Measurements from ENCODE around the gene ST7. TPM values are rescaled to one million over a fixed set of nuclear protein-coding genes. Genes with fewer than 3 reads are reported as not detected.

Gene ST7
- total RNA-seq, 1 donor from 2014 or later, result 8.2 TPM

DNA sequence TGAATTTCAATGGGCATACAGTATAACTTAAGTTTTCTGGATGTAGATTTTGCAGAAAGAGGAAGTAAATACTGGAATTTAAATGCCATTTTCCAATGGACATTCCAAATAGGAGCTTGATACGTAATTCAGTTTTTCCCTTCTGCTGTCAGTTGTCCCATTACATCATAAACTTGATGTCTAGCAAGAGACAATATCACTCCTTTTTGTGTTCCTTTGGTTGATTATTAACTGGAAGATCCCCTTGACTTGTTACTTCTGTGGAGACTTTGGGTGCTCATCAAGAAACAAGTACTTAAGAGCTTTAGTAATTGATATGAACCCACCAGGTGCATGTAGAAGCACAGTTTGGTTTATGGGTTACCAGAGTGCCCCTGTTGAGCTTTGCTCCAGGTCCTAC is 116.1 kb downstream of the ST7 start:
- no peak for ATAC-seq

DNA sequence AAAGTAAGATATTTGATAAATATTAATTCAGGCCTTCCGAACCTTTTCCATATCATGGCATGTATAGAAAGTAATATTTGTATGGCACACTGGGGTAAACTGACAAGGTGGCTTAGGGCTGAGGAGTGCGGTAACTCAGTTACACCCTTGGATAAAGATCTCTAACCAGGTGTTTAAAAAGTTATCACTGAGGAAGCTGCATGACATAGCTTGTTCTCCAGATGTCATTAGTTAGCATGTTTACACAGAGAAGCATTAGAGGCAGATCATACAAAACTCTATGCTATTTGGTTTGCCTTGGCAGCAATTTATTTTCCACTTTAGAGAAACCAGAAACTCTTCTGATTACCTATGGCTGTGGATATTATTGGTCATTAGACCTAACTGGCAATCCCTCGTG is 118.2 kb downstream of the ST7 start:
- no peak for ATAC-seq

DNA sequence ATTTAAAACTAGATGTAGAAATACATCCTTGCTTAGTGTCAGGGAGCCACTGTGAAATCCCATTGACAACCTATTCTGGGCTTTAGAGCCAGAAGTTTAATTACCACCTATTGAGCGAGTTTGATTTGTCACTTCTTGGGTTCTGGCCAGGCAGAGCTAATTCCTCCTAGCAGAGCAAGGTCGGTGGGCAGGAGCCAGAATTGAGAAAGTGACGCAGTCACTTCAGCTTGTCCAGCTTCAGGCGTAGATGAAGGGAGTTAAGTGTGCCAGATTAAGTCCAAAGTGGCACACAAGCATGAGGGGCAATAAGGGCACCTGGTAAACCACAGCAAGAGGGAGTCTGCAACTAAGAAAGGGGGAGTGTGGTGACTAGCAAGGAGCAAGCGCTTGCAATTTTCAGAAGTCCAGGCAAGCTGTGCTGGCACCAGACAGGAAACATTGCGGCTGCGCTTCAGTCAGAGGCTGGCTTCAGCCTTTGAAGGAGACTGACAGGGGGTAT is 119.4 kb downstream of the ST7 start:
- ATAC-seq, result peak; percentile 67

DNA sequence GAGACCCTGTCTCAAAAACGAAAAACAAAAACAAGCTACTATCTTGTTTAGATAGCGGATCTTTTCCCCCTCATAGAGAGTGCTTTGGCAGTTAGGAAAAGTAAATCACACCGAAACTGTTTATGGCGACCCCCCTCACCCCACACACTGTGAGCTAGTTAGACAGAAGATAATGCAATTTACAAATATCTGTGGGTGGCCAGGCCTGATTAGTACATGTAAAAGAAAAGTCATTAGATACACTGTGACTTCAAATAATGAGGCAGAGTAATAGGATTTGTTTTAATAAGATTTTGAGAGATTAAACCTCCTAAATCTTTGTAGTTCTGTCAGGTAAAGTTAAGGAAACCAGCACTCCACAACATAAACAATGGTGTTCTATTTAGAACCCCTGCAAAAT is 121.1 kb downstream of the ST7 start:
- ATAC-seq, result no peak

DNA sequence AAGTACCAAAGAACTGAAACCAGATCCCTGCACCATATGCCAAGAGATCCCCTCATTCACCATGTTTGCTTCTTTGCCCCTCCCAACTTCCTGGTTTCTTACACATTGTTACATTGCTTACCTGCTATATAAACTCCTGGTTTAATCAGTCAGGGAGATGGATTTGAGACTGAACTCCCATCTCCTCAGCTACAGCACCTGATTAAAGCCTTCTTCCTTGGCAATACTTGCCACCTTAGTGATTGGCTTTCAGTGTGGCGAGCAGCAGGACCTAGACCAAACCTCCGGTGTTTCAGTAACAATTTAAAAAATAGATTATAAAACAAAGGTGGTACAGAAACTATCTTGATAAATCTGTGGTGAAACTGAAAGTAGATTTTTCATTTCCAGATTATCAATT is 122.6 kb downstream of the ST7 start:
- ATAC-seq, result no peak

DNA sequence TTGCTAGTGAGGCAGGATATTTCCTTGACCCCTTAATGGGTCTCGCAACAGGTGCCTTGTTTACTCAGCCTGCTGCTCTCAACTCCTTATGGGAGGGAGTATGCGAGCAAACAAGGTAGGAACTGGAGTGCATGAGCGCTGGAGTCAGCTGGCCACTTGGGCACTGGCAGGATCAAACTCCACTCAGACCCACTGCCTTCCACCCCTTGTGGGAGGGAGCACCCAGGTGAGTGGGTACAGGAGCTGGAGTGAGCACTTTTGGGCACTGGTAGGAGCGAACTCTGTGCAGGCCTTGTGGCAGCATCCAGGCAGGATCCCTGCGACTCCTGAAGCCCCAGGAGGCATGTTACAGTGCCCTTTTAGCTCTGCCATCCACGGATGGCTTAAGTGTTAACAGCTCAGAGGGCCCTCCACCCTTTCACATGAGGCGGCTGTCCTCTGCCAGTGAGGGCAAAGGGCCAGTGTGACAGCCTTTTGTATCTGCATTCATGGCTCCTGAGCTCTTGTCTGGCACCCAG is 123.2 kb downstream of the ST7 start:
- no peak for ATAC-seq

DNA sequence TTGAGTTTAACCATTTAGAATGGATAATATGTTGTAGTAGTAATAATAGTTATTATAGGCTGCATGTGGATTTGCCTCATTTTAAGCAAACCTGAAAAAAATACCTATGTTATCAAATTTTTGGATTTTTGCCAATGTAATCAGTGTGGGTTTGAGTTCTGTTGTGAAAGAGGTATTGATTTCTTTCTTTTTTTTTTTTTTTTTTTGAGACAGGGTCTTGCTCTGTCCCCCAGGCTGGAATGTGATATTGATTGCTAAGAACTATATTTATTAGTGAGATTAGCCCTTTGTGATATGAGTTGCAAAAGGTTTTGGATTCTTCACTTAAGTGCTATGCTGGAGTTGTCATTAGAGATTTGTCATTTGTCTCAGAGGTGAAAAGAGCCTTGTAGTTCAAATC is 124.4 kb downstream of the ST7 start:
- no peak for ATAC-seq

DNA sequence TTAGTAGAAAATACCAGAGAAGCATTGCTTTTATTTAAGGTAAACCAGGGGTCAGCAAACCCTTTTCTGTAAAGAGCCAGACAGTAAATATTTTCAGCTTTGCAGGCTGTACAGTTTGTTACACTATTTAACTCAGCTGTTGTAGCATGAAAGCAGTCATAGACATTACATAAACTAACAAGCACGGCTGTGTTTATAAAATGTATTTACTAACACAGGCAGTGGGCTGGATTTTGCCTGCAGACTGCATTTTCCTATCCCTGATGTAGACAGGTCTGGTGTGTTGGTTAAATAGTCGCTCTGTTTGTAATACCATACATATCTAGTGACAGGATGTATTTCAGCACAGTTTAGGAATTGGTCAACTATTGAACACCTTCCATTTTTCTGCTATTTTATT is 129.3 kb downstream of the ST7 start:
- no peak for ATAC-seq

DNA sequence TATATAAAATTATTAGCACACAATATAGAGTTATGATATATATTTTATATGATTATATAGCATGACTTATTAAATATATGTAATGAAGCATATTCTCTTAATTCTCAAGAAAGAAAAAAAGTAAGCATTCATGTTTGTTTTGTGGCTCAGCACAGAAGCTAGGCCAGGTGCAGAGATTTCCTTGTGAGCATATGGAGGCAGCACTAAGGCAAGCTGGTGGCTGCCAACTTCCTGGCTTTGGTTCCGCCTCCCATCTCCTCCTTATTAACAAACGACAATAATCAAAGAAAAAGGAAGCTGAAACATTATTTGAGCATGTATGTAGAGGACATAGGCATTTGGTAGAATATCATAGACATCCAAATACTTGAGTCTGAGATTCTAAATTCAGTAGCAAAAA is 130.3 kb downstream of the ST7 start:
- no peak for ATAC-seq

DNA sequence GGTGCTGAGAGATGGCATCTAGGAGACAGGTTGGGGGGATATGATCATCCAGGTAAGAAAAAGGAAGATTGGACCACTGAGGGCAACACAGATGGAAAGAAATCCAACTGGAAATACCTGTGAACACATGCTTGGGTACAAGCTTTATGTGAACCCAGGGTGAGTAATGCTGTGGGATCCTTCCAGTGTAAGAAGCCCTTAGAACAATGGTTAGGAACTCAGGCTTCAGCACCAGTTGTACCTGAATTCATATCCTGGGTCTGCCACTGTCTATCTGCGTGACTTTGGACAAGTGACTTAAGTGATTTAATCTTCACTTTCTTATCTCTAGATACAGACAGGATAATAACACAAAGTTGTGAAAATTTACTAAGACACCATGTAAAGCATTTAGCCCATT is 131.0 kb downstream of the ST7 start:
- peak; percentile 93 for ATAC-seq

DNA sequence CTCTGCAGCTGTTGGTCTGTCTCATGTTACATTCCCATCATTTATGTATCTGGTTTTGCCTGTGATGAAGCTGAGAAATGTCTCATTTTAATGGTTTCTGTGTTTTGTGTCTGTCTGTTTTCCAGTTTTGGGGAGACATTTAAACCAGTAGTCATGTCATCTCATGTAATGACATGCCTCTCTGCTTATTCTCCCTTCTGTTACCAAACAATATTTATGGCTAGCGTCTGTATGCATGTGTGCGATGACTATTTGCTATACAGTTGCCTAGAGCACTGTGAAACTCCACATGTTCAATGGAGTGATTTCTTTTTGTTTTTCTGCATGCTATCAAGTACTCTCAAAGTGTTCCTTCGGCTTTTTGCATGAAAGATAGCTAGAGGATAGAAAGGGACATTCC is 132.0 kb downstream of the ST7 start:
- peak; percentile 77 for ATAC-seq

DNA sequence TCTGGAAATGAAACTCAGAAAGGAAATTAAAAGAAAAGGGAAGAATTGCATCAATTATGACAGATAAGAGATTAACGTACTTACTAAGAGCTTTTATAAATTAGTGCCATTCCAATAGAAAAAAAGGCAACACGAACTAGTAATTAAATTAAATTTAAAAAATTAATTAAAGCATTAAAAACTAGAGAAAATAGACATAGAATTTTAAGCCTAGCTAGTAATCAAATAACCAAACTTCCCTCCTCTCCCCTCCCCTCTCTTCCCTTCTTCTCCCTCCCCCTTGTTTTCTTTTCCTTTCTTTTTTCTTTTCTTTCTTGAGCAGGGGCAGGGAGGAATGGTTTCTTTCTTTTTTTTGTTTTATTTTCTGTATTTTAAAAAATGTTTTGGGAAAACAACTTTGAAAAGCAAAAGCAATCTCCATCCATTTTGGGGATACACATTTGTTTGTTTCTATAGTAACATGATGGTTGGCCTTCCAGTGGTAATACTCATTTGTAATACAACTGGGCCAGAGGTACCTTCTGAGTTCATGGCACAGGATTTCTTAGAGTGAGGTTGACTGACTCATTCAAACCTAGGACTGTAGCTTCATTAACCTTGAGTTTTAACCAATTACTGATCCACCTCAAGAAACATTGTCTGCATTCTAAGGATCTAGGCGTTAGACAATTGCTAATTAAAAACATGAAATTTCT is 132.6 kb downstream of the ST7 start:
- ATAC-seq, result no peak

DNA sequence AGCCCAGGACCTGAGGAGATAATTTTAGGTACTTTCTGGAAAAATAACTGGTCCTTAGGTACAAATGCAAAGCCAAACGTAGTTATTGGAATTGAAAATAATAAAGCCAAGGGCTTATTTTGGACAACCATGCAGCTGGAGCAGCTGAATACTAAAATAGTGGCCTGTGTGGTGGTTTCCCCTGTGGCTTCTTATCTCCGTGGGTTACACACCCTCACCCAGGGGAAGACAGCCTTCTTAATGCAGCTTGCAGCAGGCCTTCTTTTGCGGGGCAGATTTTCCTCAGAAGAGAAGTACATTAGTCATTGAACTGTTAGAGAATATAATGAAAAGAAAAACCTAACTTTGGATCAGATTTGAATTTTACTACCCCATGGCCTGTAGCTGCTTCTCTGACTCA is 133.5 kb downstream of the ST7 start:
- no peak for ATAC-seq

DNA sequence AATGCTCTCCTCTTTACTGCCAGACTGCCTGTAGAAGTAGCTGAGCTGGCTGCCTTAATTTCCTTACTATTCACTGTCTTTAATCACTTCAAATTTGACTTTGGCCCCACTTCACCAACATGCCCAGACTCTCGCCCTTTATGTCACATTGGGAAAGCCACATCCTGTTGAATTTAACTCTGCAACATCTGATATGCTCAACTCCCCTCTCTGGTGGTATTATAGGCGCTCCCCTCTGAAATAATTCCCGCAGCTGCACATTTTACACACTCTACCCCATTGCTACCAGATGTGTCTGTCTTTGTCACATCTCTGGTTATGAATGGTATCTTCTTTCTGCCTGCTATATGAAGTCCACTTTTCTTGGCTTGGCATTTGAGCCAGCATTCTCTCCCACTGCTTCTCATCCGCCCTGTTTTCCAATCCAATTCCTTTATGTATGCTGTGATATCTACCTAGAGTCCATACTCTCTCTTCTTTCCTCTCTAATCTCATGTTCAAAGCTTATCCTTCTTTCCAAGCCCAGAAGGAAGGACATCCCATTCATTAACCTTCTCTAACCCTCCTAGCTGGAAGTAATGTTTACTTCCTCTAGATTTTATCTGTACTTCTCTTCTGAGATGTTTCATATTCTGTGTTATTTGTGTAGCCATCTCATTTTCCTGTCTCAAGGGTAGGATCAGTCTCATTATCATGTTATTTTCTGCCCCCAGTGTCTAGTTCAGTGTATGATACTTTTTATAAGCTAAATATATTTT is 134.5 kb downstream of the ST7 start:
- no peak for ATAC-seq

DNA sequence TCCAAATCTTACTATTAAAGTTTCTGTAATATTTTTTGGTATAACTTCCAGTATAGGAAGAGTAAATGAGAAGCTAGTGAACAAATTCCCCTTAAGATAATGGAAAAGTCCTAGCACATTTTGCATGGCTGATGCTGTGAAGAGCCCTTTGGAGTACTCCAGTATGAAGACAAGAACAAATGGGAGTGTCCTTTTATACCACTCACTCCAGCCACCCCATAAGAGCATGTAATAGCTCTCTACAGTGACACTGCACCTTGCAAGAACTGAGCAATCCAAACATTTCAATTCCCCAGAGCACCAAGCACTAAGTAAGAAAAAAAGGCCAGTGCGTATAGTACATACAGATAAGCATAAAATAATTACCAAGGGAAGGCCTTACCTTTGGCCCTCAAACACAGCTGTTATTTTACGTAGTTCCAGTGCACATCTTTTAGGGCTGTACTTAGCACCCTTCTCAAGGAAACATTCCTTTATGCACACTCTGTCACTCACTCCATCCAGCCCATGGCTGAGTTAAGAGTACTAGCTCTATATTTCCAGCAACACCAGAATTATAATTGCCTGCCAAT is 135.4 kb downstream of the ST7 start:
- ATAC-seq, result no peak

DNA sequence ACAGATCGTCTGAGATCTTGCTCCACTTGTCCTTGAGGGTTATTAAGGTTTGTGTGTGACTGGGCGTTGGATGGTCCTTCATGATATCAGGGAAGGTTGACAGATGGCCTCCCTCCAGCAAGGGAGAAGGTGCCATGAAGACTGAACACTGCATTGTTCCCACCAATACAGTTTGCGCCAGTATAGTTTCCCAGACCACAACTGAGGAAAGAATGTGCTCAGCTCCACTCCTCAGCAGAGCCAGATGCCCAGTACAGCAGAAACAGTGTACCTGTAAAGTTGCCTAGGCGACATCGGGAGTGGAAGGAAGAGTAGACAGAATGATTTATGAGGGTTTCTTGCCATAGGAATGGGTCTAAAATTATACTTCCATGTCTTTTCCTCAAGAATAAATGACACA is 137.5 kb downstream of the ST7 start:
- no peak for ATAC-seq

DNA sequence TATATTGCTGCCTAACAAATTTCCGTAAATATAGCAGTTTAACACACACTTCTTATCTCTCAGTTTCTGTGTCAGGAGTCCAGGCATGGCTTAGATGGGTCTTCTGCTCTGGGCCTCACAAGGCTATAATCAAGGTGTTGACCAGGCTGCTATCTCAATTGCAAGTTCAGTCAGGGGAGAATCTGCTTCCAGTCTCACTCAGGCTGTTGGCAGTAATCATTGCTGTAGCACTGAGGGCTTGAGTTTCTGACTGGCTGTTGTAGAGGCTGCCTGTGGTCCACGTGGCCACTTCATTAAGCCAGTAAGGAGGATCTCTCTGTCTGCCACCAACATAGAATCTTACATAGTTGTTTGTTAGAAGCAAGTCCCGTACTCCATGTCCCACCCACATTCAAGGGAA is 138.4 kb downstream of the ST7 start:
- ATAC-seq, result no peak

DNA sequence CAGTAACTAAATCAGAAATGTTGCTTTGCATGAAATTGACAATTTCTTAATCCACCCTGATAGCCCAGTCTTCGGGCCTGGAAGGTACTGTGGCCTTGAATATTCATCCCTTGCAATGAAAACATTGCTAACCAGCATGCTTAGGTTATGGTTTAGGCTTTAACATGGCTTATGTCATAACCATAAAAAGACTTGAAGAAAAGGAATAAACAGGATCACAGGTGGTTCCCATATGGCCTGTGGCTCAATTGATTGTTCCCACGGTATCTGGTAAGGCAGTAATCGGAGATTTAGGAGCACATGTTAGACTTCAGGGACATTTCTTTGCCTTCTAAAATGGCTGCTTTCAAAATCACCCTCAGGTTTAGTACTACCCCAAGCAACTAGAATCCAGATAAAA is 139.5 kb downstream of the ST7 start:
- no peak for ATAC-seq

DNA sequence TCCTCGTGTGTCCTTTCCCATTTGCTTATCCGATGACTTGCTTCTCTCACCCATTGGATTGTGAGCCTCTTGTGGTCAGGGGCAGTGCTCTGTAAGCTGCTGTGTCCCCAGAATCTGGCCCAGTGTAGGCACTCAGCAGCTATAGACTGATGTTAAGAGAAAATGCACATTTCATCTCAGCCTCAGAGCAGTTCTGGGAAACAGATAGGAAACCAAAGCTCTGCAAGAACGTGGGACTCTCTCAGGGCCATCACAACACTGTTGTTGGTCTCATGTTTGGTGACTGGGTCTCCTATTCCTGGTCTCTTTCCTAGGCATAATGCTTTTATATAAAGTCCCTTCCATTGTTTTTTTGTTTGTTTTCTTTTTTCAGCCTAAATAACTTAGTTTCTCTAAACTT is 141.2 kb downstream of the ST7 start:
- no peak for ATAC-seq

DNA sequence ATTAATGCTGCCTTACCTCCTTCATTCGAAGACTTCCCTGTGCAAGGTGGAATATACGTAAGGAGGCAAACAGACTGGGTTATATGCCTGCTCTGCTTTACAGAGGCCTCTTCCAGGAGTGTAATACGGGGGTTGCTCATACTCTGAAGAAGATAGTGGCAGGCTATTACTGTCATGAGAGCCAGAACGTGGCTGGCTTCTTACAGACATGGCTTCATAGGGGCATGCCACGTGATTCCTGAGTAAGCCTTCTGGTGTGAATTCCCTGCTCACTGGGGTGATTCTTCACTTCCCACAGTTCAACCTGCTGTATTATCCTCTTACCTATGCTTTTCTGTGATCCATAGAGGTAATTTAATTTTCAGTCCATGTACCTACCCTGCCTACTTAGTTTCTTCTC is 141.8 kb downstream of the ST7 start:
- no peak for ATAC-seq

DNA sequence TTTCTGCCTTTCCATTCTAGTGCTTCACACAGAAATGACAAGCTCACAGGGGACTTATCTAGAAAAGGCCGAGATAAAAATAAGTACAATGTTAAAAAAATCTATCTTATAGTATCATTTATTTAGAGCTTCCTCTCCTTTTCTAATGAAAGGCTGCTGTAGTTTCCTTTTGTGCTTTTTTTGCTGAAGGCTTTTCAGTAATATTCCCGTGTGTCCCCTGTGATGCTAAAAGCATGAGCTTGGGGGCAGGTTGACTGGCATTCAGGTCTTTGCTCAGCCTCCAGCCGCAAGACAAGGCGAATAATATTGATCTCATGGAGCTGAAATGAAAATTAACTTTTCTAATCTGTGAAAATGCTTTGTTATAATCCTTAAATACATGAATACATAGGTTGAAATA is 143.0 kb downstream of the ST7 start:
- ATAC-seq, result no peak

DNA sequence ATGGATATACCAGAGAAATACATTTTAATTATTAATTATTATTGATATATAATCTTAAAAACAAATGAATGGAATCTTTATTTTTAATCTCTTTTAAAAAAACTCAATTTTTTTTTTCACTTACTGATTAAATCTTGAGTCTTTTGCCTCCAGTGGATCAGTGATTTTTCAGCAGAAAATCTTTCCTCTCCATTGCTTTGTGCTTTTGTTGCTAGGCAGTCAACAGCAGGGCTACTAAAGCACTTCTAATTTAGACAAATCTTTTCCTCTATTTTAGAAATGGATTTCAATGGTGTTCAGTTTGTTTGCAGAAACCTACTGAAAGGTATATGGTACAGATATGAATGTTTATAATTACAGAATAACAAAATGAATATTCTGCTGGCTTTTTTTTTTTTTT is 143.6 kb downstream of the ST7 start:
- ATAC-seq, result no peak

DNA sequence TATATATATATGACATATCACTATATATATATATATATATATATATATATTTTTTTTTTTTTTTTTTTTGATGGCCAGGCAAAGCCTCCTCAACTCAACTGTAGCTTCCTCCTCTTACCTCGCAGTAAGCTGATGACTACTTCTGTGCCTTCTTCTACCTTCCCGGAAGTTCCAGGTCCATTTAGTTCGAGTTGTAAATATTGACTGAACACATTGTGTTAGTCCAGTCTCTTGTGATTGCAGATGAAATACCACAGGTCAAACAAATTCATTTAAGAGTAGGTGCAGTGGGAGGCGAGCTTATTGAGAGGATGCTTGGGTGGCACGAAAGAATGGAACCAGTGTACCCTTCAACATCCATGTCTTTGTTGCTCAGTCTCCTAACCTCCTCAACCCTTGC is 144.6 kb downstream of the ST7 start:
- ATAC-seq, result no peak

DNA sequence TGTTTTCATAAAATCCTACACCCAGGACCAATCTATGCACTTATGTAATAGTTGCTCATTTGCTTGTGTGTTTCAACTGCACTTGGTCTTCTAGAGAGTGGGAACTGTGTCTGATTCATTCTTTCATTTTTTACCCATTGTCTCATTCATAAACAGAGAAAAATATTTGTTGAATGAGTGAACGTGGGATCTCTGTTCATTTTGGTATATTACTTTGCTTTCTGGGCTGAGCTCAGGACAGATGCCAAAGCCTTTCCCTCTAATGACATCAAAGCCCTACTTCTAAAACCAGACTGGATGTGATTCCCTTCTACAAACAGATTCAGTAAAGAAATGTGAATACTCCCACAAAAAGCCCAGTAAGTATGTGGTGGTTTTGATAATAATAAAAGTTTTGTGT is 145.2 kb downstream of the ST7 start:
- ATAC-seq, result no peak
